Measurements from ENCODE around the gene ATG3.

ATG3 gene

GRCh38 chr3:112602217-112602838, 40.6 kb upstream of the ATG3 start:
- H3K4me3 ChIP-seq (ENCODE audit: low read depth, low read length): no peak overlapping the region
- in situ Hi-C loops (cut with HindIII; ENCODE audit: low sequenced_read_pairs): no loop called here
- no peak for DNase-seq (ENCODE audit: low read depth, low spot score)
- no peak for TF ChIP-seq CTCF (IDR thresholded peaks at IDR 0.05; ENCODE audit: low read depth, low read length)

- no peak overlapping the region for H3K4me3 ChIP-seq (ENCODE audit: low read depth, low read length)
- in situ Hi-C loops (cut with HindIII; ENCODE audit: low sequenced_read_pairs): no loop called here
- DNase-seq (ENCODE audit: low read depth, low spot score): no peak
- TF ChIP-seq CTCF (IDR thresholded peaks at IDR 0.05; ENCODE audit: low read depth, low read length): no peak
These were observed 37.0 kb upstream of the ATG3 start for GRCh38 chr3:112598731-112599130.

- H3K4me3 ChIP-seq (ENCODE audit: low read depth, low read length): no peak overlapping the region
- TF ChIP-seq CTCF (IDR thresholded peaks at IDR 0.05; ENCODE audit: low read depth, low read length): no peak
- in situ Hi-C loops (cut with HindIII; ENCODE audit: low sequenced_read_pairs): no loop called here
- no peak for DNase-seq (ENCODE audit: low read depth, low spot score)
These were observed 36.2 kb upstream of the ATG3 start for GRCh38 chr3:112597945-112598344.

- no peak overlapping the region for H3K4me3 ChIP-seq (ENCODE audit: low read depth, low read length)
- no peak for DNase-seq (ENCODE audit: low read depth, low spot score)
- TF ChIP-seq CTCF (IDR thresholded peaks at IDR 0.05; ENCODE audit: low read depth, low read length): no peak
- in situ Hi-C loops (cut with HindIII; ENCODE audit: low sequenced_read_pairs): no loop called here
These were observed 33.1 kb upstream of the ATG3 start for GRCh38 chr3:112594856-112595255.

GRCh38 chr3:112593258-112593657, 31.5 kb upstream of the ATG3 start:
- no peak for TF ChIP-seq CTCF (IDR thresholded peaks at IDR 0.05; ENCODE audit: low read depth, low read length)
- DNase-seq (ENCODE audit: low read depth, low spot score): no peak
- no peak overlapping the region for H3K4me3 ChIP-seq (ENCODE audit: low read depth, low read length)
- in situ Hi-C loops (cut with HindIII; ENCODE audit: low sequenced_read_pairs): no loop called here

GRCh38 chr3:112587336-112587735, 25.6 kb upstream of the ATG3 start:
- TF ChIP-seq CTCF (IDR thresholded peaks at IDR 0.05; ENCODE audit: low read depth, low read length): no peak
- in situ Hi-C loops (cut with HindIII; ENCODE audit: low sequenced_read_pairs): no loop called here
- no peak for DNase-seq (ENCODE audit: low read depth, low spot score)
- H3K4me3 ChIP-seq (ENCODE audit: low read depth, low read length): no peak overlapping the region

- no peak overlapping the region for H3K4me3 ChIP-seq (ENCODE audit: low read depth, low read length)
- no peak for TF ChIP-seq CTCF (IDR thresholded peaks at IDR 0.05; ENCODE audit: low read depth, low read length)
- DNase-seq (ENCODE audit: low read depth, low spot score): no peak
- in situ Hi-C loops (cut with HindIII; ENCODE audit: low sequenced_read_pairs): no loop called here
These were observed 24.0 kb upstream of the ATG3 start for GRCh38 chr3:112585782-112586181.
